GM21619 (cell line): ENCODE results near the gene TCL1A.
A peak's percentile ranks its signal among the peaks of the same experiment; 100 is the strongest.
"Not testable (repeated sequence)": the region's sequence is repeated elsewhere in the genome, so short reads cannot be mapped to it uniquely, and the experiment has no call there.

Source experiments
- ATAC-seq: cut with Tn5 transposase; IDR thresholded peaks from one replicate; pipeline ENCODE4 v1.9.1; 2021; ENCODE audit not compliant: unreplicated experiment

TCL1A gene

DNA sequence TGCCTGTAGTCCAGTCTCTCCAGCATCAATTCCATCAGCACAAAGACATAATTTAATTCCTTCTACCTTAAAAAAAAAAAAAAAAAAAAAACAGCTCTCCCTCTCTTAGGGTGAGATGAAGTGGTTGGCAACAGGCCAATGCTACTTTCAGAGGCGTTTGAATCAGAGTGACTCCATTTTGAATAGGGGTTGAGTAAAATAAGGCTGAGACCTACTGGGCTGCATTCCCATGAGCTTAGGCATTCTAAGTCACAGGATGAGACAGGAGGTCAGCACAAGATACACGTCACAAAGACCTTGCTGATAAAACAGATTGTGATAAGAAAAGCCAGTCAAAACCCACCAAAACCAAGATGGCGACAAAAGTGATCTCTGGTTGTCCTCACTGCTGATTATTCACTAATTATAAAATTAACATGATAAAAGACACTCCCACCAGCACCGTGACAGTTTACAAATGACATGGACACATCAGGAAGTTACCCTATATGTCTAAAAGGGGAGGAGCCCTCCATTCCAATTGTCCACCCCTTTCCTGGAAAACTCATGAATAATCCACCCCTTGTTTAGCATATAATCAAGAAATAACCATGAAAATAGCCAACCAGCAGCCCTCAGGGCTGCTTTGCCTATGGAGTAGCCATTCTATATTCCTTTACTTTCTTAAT lies 34.6 kb downstream of the TCL1A start:
- no peak for ATAC-seq

DNA sequence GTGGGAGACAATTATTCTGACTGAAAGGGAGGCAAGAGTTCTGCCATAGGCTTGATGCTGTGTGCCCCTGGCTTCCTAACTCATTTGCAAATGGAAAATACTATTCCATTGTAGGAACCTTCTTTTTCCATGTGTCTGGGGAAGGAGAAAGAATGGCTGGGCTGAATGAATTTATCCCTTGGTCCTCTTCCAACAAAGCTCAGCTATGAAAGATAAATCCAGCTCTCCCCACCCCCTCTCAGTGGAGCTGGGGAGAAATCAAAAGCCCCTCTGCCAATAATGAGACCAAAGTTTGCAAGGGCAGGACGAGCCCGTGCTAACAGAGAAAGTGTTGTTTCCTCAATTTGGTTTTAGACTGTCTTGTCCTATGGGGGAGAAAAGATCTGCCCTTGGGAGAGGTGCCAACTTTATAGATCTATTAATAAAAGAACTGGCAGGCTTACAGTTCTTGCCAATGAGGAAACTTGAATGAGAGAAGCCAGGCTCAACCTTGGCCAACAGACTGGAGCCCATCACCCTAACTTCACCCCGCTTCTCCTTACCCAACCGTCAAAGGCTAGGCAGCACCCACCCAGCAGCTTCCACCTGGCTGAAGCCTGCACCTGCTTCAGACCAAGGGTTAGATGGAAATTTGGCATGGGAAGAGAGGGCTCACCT lies 36.6 kb downstream of the TCL1A start:
- ATAC-seq, result no peak

DNA sequence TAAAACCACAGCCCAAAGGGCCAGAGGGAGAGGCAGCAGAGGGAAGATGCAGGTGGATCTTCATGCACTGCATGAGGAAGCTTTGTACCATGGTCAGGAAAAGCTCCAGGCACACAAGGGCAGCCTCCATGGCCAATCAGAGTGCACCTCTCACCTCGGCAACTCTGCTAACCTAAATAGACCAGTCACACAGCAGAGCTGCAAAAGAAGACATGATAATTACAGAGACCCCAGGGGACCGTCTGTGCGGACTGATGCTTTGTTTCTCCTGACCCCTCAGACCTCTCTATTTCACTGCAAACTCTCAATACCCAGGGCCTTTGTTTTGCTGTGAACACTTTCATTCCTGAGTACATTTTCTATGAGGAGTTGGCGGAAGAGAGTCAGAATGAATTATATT lies 38.4 kb downstream of the TCL1A start:
- no peak for ATAC-seq

DNA sequence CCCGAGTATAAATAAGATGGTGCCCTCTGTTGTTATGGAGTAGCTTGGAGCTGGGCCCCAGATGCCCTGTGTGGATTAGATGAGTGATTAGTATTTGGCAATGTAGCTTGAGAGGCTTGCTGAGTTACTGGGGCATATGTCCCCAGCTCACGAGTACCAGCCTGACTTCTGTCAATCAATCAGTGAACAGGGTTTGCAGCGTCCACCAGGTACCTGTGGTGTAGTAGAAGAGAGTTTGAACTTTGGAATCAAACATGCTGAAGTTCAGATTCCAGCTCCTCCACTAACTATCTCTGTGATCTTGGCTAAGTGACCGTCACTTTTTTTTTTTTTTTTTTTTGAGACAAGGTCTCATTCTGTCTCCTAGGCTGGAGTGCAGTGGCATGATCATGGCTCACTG lies 39.3 kb downstream of the TCL1A start:
- no peak for ATAC-seq

DNA sequence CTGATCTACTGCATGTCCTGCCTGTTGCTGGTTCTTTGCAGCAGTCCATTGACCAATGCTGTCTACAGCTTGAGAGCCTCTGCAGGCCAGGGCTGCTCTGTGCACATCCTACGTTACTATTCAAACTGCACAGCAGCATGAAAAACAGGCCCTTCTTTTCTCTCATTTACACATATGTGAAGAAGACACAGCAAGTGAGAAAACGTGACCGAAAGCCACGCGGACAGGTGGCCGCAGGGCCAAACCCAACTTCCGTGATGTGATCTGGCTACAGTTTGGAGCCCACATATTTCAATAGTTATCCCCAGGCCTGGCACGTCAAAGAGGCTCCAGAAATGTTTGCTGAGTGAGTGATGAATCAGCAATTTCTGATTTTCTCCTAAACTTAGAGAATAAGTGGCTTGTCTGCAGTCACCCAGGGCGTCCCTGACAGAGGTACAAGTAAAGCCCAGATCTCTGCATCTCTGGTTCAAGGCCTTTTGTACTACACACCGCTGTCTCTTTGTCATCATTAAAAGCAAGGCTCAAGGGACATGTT lies 45.6 kb downstream of the TCL1A start:
- ATAC-seq, result no peak

DNA sequence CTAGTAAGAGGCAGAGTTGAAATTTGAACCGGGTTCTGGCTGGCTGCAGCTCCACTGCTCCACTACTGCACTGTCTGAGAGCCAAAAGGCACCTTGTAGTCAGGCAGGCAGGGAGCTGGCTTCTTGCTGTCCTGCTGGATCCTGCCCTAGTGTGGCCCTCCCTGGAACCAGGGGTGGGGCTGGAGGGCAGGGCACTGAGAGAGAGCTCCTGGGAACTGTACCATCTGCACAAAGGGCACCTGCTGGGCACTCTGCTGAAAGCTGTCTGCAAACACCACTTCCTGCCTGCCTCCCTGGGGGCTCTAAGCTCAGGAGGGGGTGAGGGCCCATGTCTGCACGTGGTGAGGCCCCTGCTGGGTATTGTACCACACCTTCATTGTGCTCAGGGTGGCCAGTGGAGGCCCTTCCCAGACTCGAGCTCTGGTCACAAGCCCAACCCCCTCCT lies 46.7 kb downstream of the TCL1A start:
- no peak for ATAC-seq

DNA sequence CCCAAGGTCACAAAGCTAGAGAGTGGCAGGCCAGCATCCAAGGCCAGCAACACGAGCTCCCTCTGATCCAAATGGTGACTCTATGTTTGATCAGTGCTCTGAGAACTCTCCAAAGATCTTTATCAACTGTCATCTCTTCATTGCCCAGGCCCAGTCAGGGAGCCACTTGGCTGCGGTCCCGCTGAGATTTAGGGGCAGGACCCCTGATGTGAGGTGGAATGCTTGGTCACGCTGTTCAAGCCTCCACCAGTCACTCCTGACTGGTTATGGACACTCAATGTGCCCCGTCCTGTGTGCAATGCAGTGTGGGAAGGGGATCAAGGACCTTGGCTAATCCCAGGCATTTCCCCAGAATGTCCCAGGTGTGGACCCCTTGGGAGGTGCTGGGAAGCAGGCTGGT lies 47.5 kb downstream of the TCL1A start:
- no peak for ATAC-seq

DNA sequence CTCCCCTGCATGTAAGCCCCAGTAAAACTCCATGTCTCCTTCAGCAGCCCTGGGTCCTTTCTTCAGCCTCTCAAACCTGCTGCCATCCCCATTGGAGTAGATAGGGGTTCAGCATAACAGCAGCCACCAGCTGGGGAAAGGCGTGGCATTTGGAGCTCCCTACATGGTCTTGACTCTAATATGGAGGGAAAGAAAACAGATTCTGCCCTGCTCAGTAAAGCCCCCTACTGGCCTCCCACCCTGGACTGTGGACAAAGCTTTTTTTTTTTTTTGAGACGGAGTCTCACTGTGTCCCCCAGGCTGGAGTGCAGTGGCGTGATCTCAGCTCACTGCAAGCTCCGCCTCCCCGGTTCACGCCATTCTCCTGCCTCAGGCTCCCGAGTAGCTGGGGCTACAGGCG lies 48.4 kb downstream of the TCL1A start:
- not testable (repeated sequence) for ATAC-seq

DNA sequence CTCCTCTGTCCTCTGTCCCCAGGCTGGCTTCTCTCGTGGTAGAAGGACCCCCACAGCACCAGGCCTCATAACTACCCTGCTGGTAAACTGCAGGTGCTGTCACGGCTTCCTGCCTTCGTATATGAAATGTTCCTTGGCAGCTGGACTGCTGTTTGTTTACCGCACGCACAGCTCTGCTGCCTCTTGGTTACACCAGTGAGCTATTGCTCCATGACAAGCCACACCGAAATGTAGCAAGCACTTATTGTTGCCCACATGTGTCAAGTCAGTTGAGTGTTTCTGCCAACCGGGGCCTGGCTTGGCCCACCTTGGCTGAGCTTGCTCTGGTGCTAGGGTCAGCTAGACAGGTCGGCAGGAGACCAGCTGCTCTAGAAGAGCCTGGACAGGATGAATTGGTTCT lies 49.4 kb downstream of the TCL1A start:
- ATAC-seq, result peak; percentile 20

DNA sequence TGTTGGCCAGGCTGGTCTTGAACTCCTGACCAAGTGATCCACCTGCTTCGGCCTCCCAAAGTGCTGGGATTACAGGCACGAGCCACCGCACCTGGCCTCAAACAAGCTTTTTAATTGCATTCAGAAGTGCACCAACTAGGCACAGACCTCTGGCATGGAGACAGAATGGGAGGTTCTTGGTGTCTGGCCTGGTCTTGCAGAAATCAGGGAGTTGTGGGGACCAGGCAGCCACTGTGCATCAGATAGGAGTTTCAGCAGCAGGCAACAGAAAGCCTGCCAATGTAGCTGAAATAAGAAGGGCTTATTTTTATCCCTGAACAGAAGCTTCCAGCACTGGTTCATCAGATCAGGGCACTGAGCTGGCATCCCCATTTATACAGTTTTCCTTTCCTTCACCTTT lies 49.9 kb downstream of the TCL1A start:
- no peak for ATAC-seq

DNA sequence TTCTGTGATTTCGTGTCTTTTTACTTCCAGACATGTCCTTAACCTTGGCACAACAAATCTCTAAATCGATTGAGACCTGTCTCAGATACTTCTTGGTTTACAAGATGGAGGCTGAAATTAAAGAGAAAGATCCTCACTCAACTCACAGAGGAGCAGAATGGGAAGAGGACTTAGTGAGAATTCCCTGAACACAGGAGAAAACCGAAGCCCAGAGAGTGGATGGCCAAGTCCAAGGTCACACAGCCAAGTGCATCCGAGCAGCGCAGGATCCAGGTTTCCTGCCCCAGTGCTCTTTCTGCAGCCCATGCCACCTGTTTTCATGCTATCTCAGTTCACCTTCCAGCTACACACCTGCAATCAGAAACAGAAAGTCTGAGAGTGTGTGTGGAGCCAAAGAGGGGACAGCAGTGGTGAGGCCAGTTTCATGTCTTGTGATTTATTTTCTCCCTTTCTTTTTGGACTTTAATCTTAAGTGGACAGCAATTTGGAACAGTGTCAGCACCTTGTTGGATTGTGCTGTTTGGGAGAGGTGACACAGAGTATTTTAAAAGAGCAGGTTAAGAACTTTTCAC lies 50.6 kb downstream of the TCL1A start:
- ATAC-seq, result peak; percentile 18

DNA sequence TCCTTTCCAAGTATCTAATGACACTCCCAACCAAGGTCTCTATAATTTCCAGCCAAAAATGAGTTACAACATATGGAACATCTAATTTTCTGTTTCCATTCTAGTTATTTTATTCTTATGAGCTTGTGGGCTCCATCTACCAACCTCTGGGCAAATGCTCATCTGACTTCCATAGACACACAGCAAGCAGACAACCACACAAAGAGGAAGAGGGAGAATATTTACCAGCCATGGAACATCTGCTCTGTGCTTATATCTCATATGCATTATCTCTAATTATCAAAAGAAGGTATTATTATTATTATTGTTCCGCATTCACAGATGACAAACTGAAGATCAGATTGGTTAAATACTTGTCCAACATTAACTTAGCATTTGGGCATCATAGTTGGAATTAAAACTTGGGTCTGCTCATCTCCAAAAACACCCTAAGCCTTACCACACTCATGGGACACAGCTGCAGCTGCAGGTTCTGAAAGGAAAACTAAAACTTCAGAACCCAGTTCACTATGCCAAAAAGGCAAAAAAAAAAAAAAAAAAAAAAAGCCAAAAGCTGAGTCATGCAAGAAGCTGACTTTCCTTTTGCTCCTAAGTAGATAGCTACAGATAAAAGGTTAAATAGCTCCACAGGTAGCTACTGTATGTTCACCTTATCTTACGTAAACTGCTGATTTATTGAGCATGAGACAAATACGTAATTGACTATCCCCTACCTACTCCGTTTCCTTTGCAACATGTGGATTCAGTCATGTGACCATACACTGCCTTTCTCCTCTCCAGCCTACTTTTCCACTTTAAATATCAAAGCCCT lies 51.3 kb downstream of the TCL1A start:
- ATAC-seq, result no peak

DNA sequence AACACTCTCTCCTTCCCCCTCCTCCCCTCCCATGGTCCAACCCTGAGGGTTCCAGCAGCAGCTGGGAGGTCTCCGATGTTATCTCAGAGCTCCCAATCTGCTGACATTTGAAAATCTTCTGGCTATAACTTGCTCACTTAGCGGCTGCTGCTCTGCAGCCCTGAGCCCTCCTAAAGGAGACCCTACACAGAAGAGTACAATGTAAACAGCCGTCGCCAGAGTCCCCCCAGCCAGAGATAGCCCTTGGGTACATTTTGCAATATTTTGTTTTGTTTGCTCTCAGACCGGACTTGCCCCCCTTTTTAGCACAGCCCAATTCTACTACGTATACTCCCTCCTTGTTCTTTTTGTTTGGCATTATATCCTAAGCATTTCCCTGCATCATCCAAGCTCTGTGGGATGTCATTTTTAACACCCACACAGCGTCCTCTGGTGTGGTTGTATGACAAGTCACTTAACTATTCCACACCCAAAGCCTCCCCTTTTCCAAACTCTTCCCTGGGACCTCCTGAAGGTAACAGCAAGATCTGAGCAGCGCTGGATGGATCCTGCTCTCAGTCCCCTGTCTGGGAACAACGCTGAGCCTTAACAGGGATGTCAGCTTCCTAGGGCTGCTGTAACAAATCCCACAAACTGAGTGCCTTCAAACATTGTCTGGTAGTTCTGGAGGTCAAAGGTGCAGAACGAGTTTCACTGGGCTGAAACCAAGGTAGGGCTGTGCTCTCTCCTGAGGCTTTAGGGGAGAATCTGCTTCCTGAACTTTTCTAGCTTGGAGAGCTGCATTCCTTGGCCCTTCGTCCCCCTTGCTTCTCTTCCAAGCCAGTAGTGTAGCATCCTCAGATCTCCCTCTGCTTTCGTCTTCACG lies 53.0 kb downstream of the TCL1A start:
- ATAC-seq, result no peak

DNA sequence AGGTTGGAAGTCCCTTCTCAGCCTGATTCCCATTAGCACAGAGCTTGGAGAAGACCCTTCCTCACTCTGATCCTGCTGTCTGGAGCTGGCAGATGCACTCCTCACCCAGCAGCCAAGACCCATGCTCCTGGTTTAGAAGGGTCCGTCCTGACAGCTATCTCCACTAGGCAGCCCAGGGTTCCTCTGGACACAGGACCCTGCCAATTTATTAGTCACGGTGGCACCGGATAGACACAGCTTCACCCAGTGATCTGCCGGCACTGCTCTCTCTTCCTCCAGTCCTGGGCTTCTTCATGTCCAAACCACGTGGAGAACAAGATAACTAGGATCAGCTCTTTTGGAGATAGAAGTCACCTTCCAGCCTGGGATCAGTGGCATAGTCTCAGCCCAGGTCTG lies 53.9 kb downstream of the TCL1A start:
- ATAC-seq, result no peak
